ENCODE measurements around the gene RDM1.

DNA sequence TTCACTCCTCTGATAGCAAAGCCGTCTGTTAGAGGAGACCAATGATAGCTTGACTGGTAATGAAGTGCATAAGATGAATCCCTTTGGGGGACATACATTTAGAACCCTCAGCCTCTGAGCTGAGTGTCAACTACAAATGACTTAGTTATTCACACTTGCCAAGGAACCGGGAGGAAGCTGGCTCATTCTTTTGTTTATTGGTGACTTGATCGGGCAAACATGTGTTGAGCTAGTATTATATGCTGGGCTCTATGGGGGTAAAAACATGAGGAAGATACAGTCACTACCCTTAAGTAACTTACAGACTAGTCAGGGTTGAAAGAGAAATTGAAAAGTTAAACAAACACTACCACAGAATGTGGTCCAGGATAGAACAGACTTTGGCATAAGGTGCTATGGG lies 47.8 kb upstream of the RDM1 start:
- TF ChIP-seq, protein P1, sequence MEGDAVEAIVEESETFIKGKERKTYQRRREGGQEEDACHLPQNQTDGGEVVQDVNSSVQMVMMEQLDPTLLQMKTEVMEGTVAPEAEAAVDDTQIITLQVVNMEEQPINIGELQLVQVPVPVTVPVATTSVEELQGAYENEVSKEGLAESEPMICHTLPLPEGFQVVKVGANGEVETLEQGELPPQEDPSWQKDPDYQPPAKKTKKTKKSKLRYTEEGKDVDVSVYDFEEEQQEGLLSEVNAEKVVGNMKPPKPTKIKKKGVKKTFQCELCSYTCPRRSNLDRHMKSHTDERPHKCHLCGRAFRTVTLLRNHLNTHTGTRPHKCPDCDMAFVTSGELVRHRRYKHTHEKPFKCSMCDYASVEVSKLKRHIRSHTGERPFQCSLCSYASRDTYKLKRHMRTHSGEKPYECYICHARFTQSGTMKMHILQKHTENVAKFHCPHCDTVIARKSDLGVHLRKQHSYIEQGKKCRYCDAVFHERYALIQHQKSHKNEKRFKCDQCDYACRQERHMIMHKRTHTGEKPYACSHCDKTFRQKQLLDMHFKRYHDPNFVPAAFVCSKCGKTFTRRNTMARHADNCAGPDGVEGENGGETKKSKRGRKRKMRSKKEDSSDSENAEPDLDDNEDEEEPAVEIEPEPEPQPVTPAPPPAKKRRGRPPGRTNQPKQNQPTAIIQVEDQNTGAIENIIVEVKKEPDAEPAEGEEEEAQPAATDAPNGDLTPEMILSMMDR (IDR thresholded peaks at IDR 0.05 in 4 of 5, conservative IDR thresholded peaks at IDR 0.05 in 1 of 5) = no peak
- no peak for TF ChIP-seq POLR2A (IDR thresholded peaks at IDR 0.05)

Data from gastrocnemius medialis (tissue), 4 donors.